HG03045 (cell line): Measurements from ENCODE around the gene ATG9B.
"Not testable (repeated sequence)": the region's sequence is repeated elsewhere in the genome, so short reads cannot be mapped to it uniquely, and the experiment has no call there.

Source experiments
- ATAC-seq: cut with Tn5 transposase; IDR thresholded peaks from one replicate; pipeline ENCODE4 v1.9.1; 2021; ENCODE audit warnings: mild to moderate bottlenecking, moderate library complexity; ENCODE audit not compliant: unreplicated experiment

The ATG9B gene

GRCh38 chr7:151018421-151019129, 5.7 kb downstream of the ATG9B start:
- ATAC-seq = no peak

GRCh38 chr7:151017953-151018420, 6.3 kb downstream of the ATG9B start:
- no peak for ATAC-seq

- no peak for ATAC-seq
Measured at GRCh38 chr7:151017370-151017952, 6.8 kb downstream of the ATG9B start.

- no peak for ATAC-seq
Measured at GRCh38 chr7:151016942-151017341, 7.4 kb downstream of the ATG9B start.

GRCh38 chr7:151016505-151016904, 7.8 kb downstream of the ATG9B start:
- ATAC-seq = no peak

- no peak for ATAC-seq
Measured at GRCh38 chr7:151015967-151016366, 8.3 kb downstream of the ATG9B start.

GRCh38 chr7:151014950-151015349, 9.3 kb downstream of the ATG9B start:
- ATAC-seq = no peak

GRCh38 chr7:151013733-151014497, 10.4 kb downstream of the ATG9B start:
- peak; percentile 42 for ATAC-seq

- no peak for ATAC-seq
Measured at GRCh38 chr7:151013356-151013732, 10.9 kb downstream of the ATG9B start.

- ATAC-seq = no peak
Measured at GRCh38 chr7:151012911-151013347, 11.4 kb downstream of the ATG9B start.

- no peak for ATAC-seq
Measured at GRCh38 chr7:151012031-151012692, 12.1 kb downstream of the ATG9B start.

GRCh38 chr7:151011616-151012015, 12.7 kb downstream of the ATG9B start:
- not testable (repeated sequence) for ATAC-seq

GRCh38 chr7:151011097-151011409, 13.2 kb downstream of the ATG9B start:
- no peak for ATAC-seq

- no peak for ATAC-seq
Measured at GRCh38 chr7:151010307-151011096, 13.8 kb downstream of the ATG9B start.

- no peak for ATAC-seq
Measured at GRCh38 chr7:151010037-151010306, 14.3 kb downstream of the ATG9B start.

GRCh38 chr7:151009327-151010036, 14.8 kb downstream of the ATG9B start:
- no peak for ATAC-seq

GRCh38 chr7:151008511-151009323, 15.6 kb downstream of the ATG9B start:
- peak; percentile 77 for ATAC-seq

GRCh38 chr7:151008143-151008510, 16.2 kb downstream of the ATG9B start:
- no peak for ATAC-seq

- ATAC-seq = no peak
Measured at GRCh38 chr7:151007469-151007898, 16.8 kb downstream of the ATG9B start.
